DOHH2 (cell line): Measurements from ENCODE around the gene FAM107B.

Source experiments
- CTCF ChIP-seq: fragments of 200-600 bp; sonication (generic); IDR thresholded peaks from one replicate; pipeline ENCODE4 v1.5.1; 2014; ENCODE audit warnings: antibody characterized with exemption, mild to moderate bottlenecking, low read depth, low read length; ENCODE audit not compliant: poor library complexity, severe bottlenecking
- EZH2phosphoT487 ChIP-seq: fragments of 200-600 bp; sonication (generic); IDR thresholded peaks from 2 replicates; pipeline ENCODE4 v1.6.1; 2017; ENCODE audit warnings: borderline replicate concordance, mild to moderate bottlenecking, antibody characterized with exemption, low read length, moderate library complexity, mixed read lengths

GRCh38 chr10:14688606-14689005 lies 86.1 kb downstream of the FAM107B start:
- no peak for TF ChIP-seq CTCF
- TF ChIP-seq EZH2phosphoT487: no peak
